Lower leg skin (tissue), 4 donors: ENCODE results near the gene GNG2. TPM values are rescaled to one million over a fixed set of nuclear protein-coding genes. Genes with fewer than 3 reads are reported as not detected.

ENCODE experiments used
- DNase-seq, 2 donors: peaks; one replicate each; pipeline ENCODE4 v3.0.0-alpha.2; 2019; ENCODE audit warnings: low spot score in 2 of 2
- H3K4me3 ChIP-seq: fragments of 200-600 bp; sonication (generic); 2 replicates; pipeline ENCODE4 v1.5.1; 2017; ENCODE audit warnings: mild to moderate bottlenecking, low read depth; ENCODE audit not compliant: poor library complexity, severe bottlenecking
- POLR2A ChIP-seq, 2 donors: fragments of 450-650 bp; IDR thresholded peaks; one replicate each; pipeline ENCODE4 v1.6.1; 2016 to 2017; ENCODE audit warnings: antibody characterized with exemption in 2 of 2, mild to moderate bottlenecking in 1 of 2, moderate library complexity in 1 of 2
- WGBS, 2 donors: methylation state at CpG; one replicate each; pipeline ENCODE4 v1.1.5; 2018; 5-methylcytosine and 5-hydroxymethylcytosine counted together
- intact Hi-C: fragments of 100-400 bp; cut with DNase I; formaldehyde crosslinking; loops from one replicate; pipeline ENCODE4 v1.15.0; 2023; ENCODE audit warnings: low total_unique reads
- total RNA-seq, 4 donors: library from RNA; depleted of rRNA; stranded (reverse); fragments of >200 nt; gene quantifications; one replicate each; pipeline ENCODE4 v1.1.0, GENCODE V29; 2016
- TF ChIP-seq, protein P1 (sequence below), 3 donors: fragments of 450-650 bp; IDR thresholded peaks; one replicate each; pipeline ENCODE4 v1.5.1; 2016; ENCODE audit warnings: antibody characterized with exemption in 3 of 3, mild to moderate bottlenecking in 3 of 3, moderate library complexity in 2 of 3

GNG2 gene
- total RNA-seq, 4 donors from 2014 or later: 4.0 to 6.6 (median 5.0) TPM

DNA sequence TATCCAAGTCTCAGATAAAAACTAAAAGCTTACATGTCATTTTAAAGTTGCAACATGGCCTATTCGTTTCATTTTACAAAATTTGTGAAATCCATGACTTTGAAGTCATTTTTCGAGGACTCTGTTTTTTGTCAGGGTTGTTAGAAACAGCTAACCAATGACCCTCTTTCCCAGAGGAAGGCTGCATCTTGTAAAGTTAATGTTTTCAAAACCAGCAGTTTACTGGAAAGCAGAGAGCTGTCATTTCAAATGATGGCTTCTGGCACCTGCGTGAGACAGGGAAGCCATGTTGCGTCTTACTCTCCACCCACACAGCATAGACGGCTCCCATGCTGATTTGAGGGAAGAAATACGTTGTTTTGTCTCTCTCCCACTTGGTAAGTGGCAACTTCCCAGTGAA, 78.8 kb downstream of the GNG2 start:
- WGBS, 2 donors: 90 to 91% methylated on average over 6 of the region's 6 CpGs
- no peak overlapping the region for H3K4me3 ChIP-seq
- no peak for DNase-seq
- intact Hi-C loops: no loop called here
- no peak for TF ChIP-seq POLR2A (IDR thresholded peaks at IDR 0.05)
- TF ChIP-seq, protein P1, sequence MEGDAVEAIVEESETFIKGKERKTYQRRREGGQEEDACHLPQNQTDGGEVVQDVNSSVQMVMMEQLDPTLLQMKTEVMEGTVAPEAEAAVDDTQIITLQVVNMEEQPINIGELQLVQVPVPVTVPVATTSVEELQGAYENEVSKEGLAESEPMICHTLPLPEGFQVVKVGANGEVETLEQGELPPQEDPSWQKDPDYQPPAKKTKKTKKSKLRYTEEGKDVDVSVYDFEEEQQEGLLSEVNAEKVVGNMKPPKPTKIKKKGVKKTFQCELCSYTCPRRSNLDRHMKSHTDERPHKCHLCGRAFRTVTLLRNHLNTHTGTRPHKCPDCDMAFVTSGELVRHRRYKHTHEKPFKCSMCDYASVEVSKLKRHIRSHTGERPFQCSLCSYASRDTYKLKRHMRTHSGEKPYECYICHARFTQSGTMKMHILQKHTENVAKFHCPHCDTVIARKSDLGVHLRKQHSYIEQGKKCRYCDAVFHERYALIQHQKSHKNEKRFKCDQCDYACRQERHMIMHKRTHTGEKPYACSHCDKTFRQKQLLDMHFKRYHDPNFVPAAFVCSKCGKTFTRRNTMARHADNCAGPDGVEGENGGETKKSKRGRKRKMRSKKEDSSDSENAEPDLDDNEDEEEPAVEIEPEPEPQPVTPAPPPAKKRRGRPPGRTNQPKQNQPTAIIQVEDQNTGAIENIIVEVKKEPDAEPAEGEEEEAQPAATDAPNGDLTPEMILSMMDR (IDR thresholded peaks at IDR 0.05): no peak

DNA sequence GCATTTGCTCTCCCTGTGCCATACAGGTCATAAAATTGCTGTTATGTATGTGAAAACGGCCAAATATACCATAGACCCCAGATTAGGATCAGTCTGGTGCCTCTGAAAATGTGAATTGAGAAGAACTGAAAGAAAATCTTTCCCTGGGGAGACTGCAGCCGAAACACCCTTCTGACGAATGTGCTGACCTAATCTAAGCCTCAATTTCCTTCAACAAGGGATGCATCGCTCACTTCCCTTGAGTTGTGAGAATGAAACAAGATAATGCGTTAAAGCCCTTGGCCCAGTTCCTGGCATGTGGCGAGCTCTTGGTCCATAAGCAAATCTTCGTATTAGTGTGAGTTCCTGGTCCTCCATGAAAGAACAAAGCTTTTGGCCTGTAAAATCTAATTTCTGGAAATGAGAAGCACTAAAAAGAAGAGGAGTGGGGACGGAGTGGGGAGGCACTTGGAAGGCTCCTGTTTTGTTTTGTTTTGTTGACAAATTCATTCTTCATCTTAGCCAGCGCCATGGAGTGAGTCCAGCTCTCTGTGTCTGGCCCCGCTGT, 79.4 kb downstream of the GNG2 start:
- TF ChIP-seq, protein P1 (IDR thresholded peaks at IDR 0.05): no peak
- no peak for TF ChIP-seq POLR2A (IDR thresholded peaks at IDR 0.05)
- DNase-seq: no peak
- intact Hi-C loops: no loop called here
- no peak overlapping the region for H3K4me3 ChIP-seq
- 89 to 93% methylated on average over 10 of the region's 10 CpGs for WGBS, 2 donors

DNA sequence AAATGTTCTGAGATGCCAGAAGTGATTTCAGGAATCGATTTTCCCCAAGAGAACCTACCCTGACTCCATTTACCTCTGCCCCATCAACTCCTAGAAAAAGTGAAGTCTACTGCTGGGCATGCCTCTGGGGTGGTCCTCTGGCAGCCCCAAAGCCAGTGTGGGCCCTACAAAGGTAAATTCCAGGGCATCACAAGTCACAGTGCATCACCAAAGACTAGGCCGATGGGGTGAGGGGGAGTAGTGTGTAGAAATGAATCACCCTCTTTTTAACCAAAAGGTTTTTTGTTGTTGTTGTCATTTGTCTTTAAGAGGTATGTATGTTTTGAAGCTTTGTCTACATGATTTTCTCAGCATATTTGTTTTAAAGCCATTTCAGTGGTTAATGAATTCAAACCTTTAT, 82.6 kb downstream of the GNG2 start:
- intact Hi-C loops: no loop called here
- no peak overlapping the region for H3K4me3 ChIP-seq
- TF ChIP-seq POLR2A (IDR thresholded peaks at IDR 0.05): no peak
- TF ChIP-seq, protein P1 (IDR thresholded peaks at IDR 0.05): no peak
- WGBS, 2 donors: 94 to 98% methylated on average over 2 of the region's 2 CpGs
- DNase-seq: no peak

DNA sequence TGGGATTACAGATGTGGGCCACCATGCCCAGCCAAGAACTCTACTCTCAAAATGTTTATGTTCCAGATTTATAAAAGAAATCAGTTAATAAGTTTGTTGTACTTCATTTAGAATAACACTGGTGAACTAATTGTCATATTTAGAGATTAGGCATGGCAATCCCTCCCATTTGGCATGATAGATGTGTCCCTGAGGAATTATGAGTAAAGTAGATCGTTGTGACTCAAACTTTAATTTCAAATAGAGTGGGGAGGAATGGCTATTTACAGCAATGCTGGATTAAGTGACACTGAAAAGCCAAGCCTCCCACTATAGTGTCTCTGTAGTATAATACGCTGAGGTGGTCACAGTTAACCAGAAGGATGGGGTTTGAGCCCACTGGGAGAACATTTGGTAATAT, 89.6 kb downstream of the GNG2 start:
- DNase-seq: no peak
- 61 to 65% methylated on average over 2 of the region's 2 CpGs for WGBS, 2 donors
- no peak overlapping the region for H3K4me3 ChIP-seq
- no peak for TF ChIP-seq POLR2A (IDR thresholded peaks at IDR 0.05)
- TF ChIP-seq, protein P1 (IDR thresholded peaks at IDR 0.05): no peak
- intact Hi-C loops: no loop called here

DNA sequence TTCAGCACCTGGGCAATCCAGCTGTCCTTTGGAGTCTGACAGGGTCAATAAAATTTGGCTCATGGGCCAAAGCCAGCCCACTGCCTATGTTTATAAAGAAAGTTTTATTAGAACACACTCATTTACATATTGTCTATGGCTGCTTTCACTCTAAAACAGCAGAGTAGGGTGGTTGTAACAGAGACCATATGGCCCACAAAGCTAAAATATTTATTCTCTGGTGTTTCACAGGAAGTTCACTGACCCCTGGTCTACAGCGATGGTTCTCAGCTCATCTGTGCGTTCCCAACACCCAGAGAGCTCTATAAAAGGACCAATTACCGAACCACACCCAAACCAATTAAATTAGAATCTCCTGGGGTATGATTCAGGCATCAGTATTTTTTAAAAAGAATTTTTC, 91.2 kb downstream of the GNG2 start:
- DNase-seq: no peak
- H3K4me3 ChIP-seq: no peak overlapping the region
- WGBS, 2 donors: 80 to 85% methylated on average over 3 of the region's 3 CpGs
- intact Hi-C loops: no loop called here
- TF ChIP-seq POLR2A (IDR thresholded peaks at IDR 0.05): no peak
- TF ChIP-seq, protein P1 (IDR thresholded peaks at IDR 0.05): no peak

DNA sequence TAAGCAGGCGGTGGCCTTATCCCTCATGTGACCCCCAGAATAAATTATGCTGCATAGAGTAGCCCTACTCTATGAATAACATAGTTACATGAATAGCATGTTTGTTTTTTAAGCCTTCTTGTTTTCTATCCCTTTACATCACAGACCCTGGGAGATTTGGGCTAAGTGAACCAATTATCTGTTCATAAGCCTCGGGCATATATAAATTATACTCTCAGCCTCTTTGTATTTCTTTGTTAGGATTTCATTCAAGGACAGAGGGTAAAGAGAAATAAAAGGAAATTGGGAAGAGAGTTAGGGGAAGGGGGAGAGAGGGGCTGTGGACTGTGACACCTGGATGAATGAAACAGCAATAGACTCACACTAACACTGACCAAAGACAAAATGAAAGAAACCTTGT, 93.6 kb downstream of the GNG2 start:
- no peak overlapping the region for H3K4me3 ChIP-seq

More for the DNA sequence above, 93.6 kb downstream of the GNG2 start:
- intact Hi-C loops: no loop called here
- no peak for DNase-seq
- 85 to 92% methylated on average over 2 of the region's 2 CpGs for WGBS, 2 donors
- TF ChIP-seq, protein P1 (IDR thresholded peaks at IDR 0.05): no peak
- TF ChIP-seq POLR2A (IDR thresholded peaks at IDR 0.05): no peak
